H1 (cell line): ENCODE results near the gene P2RX5. TPM values are rescaled to one million over a fixed set of nuclear protein-coding genes. Genes with fewer than 3 reads are reported as not detected.

Experiments
- CTCF ChIA-PET: fragments of 300-600 bp; sonication (Branson Sonifier 250); formaldehyde crosslinking; loops from one replicate; lab custom pipeline; 2021; ENCODE audit not compliant: partially characterized antibody; lab: Charles Lee
- POLR2A ChIA-PET: fragments of 300-600 bp; sonication (Branson Sonifier 250); formaldehyde crosslinking; loops from one replicate; lab custom pipeline; 2021; ENCODE audit warnings: inconsistent platforms; ENCODE audit not compliant: partially characterized antibody; lab: Charles Lee
- DNase-seq, 2 experiments: peaks; one replicate each; pipeline versions ENCODE4 v3.0.0 to v3.0.0-alpha.2; 2010 to 2022; ENCODE audit warnings: low spot score in 2 of 2, low read depth in 1 of 2, mixed read lengths in 1 of 2
- FAIRE-seq: peaks from 2 replicates; lab custom pipeline; 2011; peaks lifted over from hg19 to GRCh38; lab: Jason Lieb, UNC
- H2AFZ ChIP-seq: 2 replicates; pipeline ENCODE4 v1.8.1; 2012; ENCODE audit warnings: low read length, inconsistent platforms
- H2AK5ac ChIP-seq: 2 replicates; pipeline ENCODE4 v1.6.1; 2013; ENCODE audit warnings: low read depth, low read length
- H2BK120ac ChIP-seq: replicated peaks from 2 replicates; pipeline ENCODE3; 2013; ENCODE audit warnings: low read depth, low read length, inconsistent platforms
- H2BK12ac ChIP-seq: 2 replicates; pipeline ENCODE4 v1.6.1; 2013; ENCODE audit warnings: low read depth, low read length
- H2BK15ac ChIP-seq: 2 replicates; pipeline ENCODE4 v1.6.1; 2013; ENCODE audit warnings: low read length
- H2BK20ac ChIP-seq: 2 replicates; pipeline ENCODE4 v1.6.1; 2013; ENCODE audit warnings: low read length
- H2BK5ac ChIP-seq: 2 replicates; pipeline ENCODE4 v1.6.1; 2013; ENCODE audit warnings: low read depth, low read length
- H3K14ac ChIP-seq: 2 replicates; pipeline ENCODE4 v1.6.1; 2013; ENCODE audit warnings: inconsistent platforms; ENCODE audit not compliant: insufficient read length
- H3K18ac ChIP-seq: 2 replicates; pipeline ENCODE4 v1.6.1; 2013; ENCODE audit warnings: low read length; ENCODE audit errors: extremely low read depth
- H3K23ac ChIP-seq: 2 replicates; pipeline ENCODE4 v1.6.1; 2013; ENCODE audit warnings: inconsistent platforms; ENCODE audit not compliant: insufficient read length
- H3K23me2 ChIP-seq: 2 replicates; pipeline ENCODE4 v1.6.1; 2013; ENCODE audit warnings: low read depth, low read length
- H3K27ac ChIP-seq: 2 replicates; pipeline ENCODE4 v1.6.1; 2011; ENCODE audit warnings: low read depth, low read length, inconsistent platforms
- H3K27me3 ChIP-seq, 4 experiments: replicated peaks in 1 of 4; 1 replicate in 1 of 4; 2 replicates in 3 of 4; pipeline versions ENCODE4 v1.6.1 to v1.8.1; 2011 to 2013; ENCODE audit warnings: low read length in 3 of 4, mild to moderate bottlenecking in 3 of 4, inconsistent platforms in 2 of 4, mixed read lengths in 2 of 4, moderate library complexity in 1 of 4; ENCODE audit not compliant: control insufficient read depth in 3 of 4, insufficient read depth in 3 of 4; ENCODE audit errors: extremely low read depth in 1 of 4
- H3K36me3 ChIP-seq, 4 experiments: 2 replicates each; pipeline versions ENCODE4 v1.6.1 to v1.8.1; 2011 to 2013; ENCODE audit warnings: mild to moderate bottlenecking in 4 of 4, low read length in 3 of 4, moderate library complexity in 2 of 4, control low read depth in 1 of 4, inconsistent platforms in 1 of 4; ENCODE audit not compliant: insufficient read depth in 4 of 4, control insufficient read depth in 2 of 4
- H3K4ac ChIP-seq: replicated peaks from 2 replicates; pipeline ENCODE3; 2013; ENCODE audit warnings: low read length, low read depth, mixed read lengths, inconsistent platforms; ENCODE audit not compliant: insufficient read length
- H3K4me1 ChIP-seq, 4 experiments: replicated peaks in 1 of 4; 1 replicate in 1 of 4; 2 replicates in 3 of 4; pipeline versions ENCODE4 v1.6.1 to v1.8.1; 2011 to 2013; ENCODE audit warnings: low read length in 3 of 4, inconsistent platforms in 2 of 4, mixed read lengths in 1 of 4; ENCODE audit not compliant: insufficient read depth in 4 of 4, control insufficient read depth in 3 of 4
- H3K4me2 ChIP-seq, 2 experiments: 2 replicates each; pipeline versions ENCODE4 v1.6.1 to v1.8.1; 2011 to 2013; ENCODE audit warnings: low read depth in 2 of 2, low read length in 2 of 2, control low read depth in 1 of 2, inconsistent platforms in 1 of 2, mild to moderate bottlenecking in 1 of 2; ENCODE audit not compliant: insufficient read depth in 1 of 2
- H3K4me3 ChIP-seq, 4 experiments: fragments of 200-600, 300-600 bp in 1 of 4; sonication (generic), shearing (Covaris generic), sonication (Bioruptor Twin) in 1 of 4; 2 replicates each; pipeline versions ENCODE4 v1.5.1 to v1.8.1; 2011 to 2016; ENCODE audit warnings: low read length in 4 of 4, low read depth in 3 of 4, control low read depth in 2 of 4, inconsistent platforms in 2 of 4, mild to moderate bottlenecking in 2 of 4, mixed read lengths in 1 of 4, moderate library complexity in 1 of 4; ENCODE audit not compliant: insufficient read depth in 2 of 4; ENCODE audit errors: extremely low read depth in 1 of 4
- H3K56ac ChIP-seq: replicated peaks from 2 replicates; pipeline ENCODE3; 2013; ENCODE audit warnings: low read depth, mild to moderate bottlenecking, mixed read lengths, low read length, inconsistent platforms; ENCODE audit not compliant: insufficient read length
- H3K79me1 ChIP-seq: 2 replicates; pipeline ENCODE4 v1.6.1; 2013; ENCODE audit warnings: low read depth, low read length, control low read depth
- H3K79me2 ChIP-seq, 2 experiments: 2 replicates each; pipeline versions ENCODE4 v1.6.1 to v1.8.1; 2012 to 2013; ENCODE audit warnings: low read length in 2 of 2, mild to moderate bottlenecking in 2 of 2, inconsistent platforms in 1 of 2; ENCODE audit not compliant: insufficient read depth in 2 of 2, control insufficient read depth in 1 of 2
- H3K9ac ChIP-seq, 4 experiments: replicated peaks in 1 of 4; 1 replicate in 1 of 4; 2 replicates in 3 of 4; pipeline versions ENCODE4 v1.6.1 to v1.8.1; 2011 to 2013; ENCODE audit warnings: low read depth in 3 of 4, low read length in 3 of 4, control low read depth in 2 of 4, mild to moderate bottlenecking in 2 of 4, moderate library complexity in 2 of 4, inconsistent platforms in 1 of 4; ENCODE audit errors: extremely low read depth in 1 of 4
- H3K9me3 ChIP-seq, 2 experiments: 2 replicates each; pipeline versions ENCODE4 v1.6.1 to v1.8.1; 2012 to 2013; ENCODE audit warnings: mild to moderate bottlenecking in 2 of 2, moderate library complexity in 2 of 2, control low read depth in 1 of 2, inconsistent platforms in 1 of 2, low read depth in 1 of 2, low read length in 1 of 2, mixed read lengths in 1 of 2; ENCODE audit not compliant: insufficient read depth in 2 of 2
- H4K20me1 ChIP-seq, 2 experiments: replicated peaks in 1 of 2; 2 replicates each; pipeline versions ENCODE3 to v1.8.1; 2011 to 2013; ENCODE audit warnings: inconsistent platforms in 2 of 2, low read length in 2 of 2, mild to moderate bottlenecking in 1 of 2; ENCODE audit not compliant: insufficient read depth in 2 of 2, control insufficient read depth in 1 of 2
- H4K5ac ChIP-seq: 2 replicates; pipeline ENCODE4 v1.6.1; 2013; ENCODE audit warnings: low read length, low read depth, mixed read lengths, inconsistent platforms; ENCODE audit not compliant: insufficient read length
- H4K8ac ChIP-seq: 2 replicates; pipeline ENCODE4 v1.8.0; 2013; ENCODE audit warnings: mild to moderate bottlenecking, moderate library complexity, low read length, inconsistent platforms; ENCODE audit not compliant: insufficient read depth; ENCODE audit errors: extremely low read depth
- H4K91ac ChIP-seq: replicated peaks from 2 replicates; pipeline ENCODE3; 2013; ENCODE audit warnings: low read length, mixed read lengths, inconsistent platforms; ENCODE audit not compliant: insufficient read length
- BACH1 ChIP-seq: IDR thresholded peaks from 2 replicates; pipeline ENCODE4 v1.6.1; 2012; ENCODE audit warnings: low read length, improper control_type of control experiment
- CBX8 ChIP-seq: fragments of 300-800, 300-1000 bp; sonication (generic); IDR thresholded peaks from 2 replicates; pipeline ENCODE4 v1.7.1; 2016; ENCODE audit warnings: low read depth, low read length, borderline replicate concordance
- CTBP2 ChIP-seq: IDR thresholded peaks from 2 replicates; pipeline ENCODE4 v1.7.0; 2011; ENCODE audit warnings: borderline replicate concordance, mild to moderate bottlenecking, moderate library complexity, mixed read lengths, low read length; ENCODE audit not compliant: insufficient read depth, insufficient read length
- EZH2 ChIP-seq: fragments of 200-600 bp; sonication (generic); IDR thresholded peaks from 2 replicates; pipeline ENCODE4 v1.7.1; 2012; ENCODE audit warnings: low read depth, mild to moderate bottlenecking, moderate library complexity, low read length, inconsistent platforms; ENCODE audit not compliant: severe bottlenecking
- FOSL1 ChIP-seq: IDR thresholded peaks from 2 replicates; pipeline ENCODE4 v1.6.1; 2011; ENCODE audit warnings: mild to moderate bottlenecking, low read depth, low read length, moderate library complexity; ENCODE audit not compliant: insufficient read depth
- GABPA ChIP-seq: IDR thresholded peaks from 2 replicates; pipeline ENCODE4 v1.6.1; 2011; ENCODE audit warnings: mild to moderate bottlenecking, low read length, moderate library complexity, borderline replicate concordance; ENCODE audit not compliant: insufficient read depth
- HDAC2 ChIP-seq, 2 experiments: fragments of 300-600 bp in 1 of 2; sonication (generic) in 1 of 2; IDR thresholded peaks; 2 replicates each; pipeline ENCODE4 v1.6.1; 2011 to 2012; ENCODE audit warnings: low read depth in 2 of 2, low read length in 2 of 2, mild to moderate bottlenecking in 2 of 2, moderate library complexity in 2 of 2, borderline replicate concordance in 1 of 2, inconsistent platforms in 1 of 2
- HDAC6 ChIP-seq: IDR thresholded peaks from one replicate; pipeline ENCODE4 v1.7.1; 2012; ENCODE audit warnings: low read depth, mild to moderate bottlenecking, inconsistent platforms, low read length, moderate library complexity
- KDM1A ChIP-seq: fragments of 200-600, 300-600 bp; sonication (generic); IDR thresholded peaks from 2 replicates; pipeline ENCODE4 v1.7.1; 2016; ENCODE audit warnings: mild to moderate bottlenecking, low read length, borderline replicate concordance
- MAFK ChIP-seq: IDR thresholded peaks from 2 replicates; pipeline ENCODE4 v1.6.1; 2012; ENCODE audit warnings: low read depth, mild to moderate bottlenecking, improper control_type of control experiment, low read length
- NANOG ChIP-seq: IDR thresholded peaks from 2 replicates; pipeline ENCODE4 v1.6.1; 2011; ENCODE audit warnings: low read length, low read depth, mild to moderate bottlenecking, inconsistent platforms; ENCODE audit not compliant: insufficient read depth, poor library complexity, severe bottlenecking
- RNF2 ChIP-seq: fragments of 200-900, 300-1000 bp; sonication (generic); IDR thresholded peaks from 2 replicates; pipeline ENCODE4 v1.7.1; 2016; ENCODE audit warnings: borderline replicate concordance, low read depth, mild to moderate bottlenecking, antibody characterized with exemption, low read length; ENCODE audit not compliant: poor library complexity, severe bottlenecking; ENCODE audit errors: missing control alignments
- SIRT6 ChIP-seq: IDR thresholded peaks from one replicate; pipeline ENCODE4 v1.7.1; 2012; ENCODE audit warnings: low read length, inconsistent platforms
- WGBS, 2 experiments: shearing (Covaris generic) in 1 of 2; methylation state at CpG; one replicate each; pipeline versions ENCODE4 v1.1.6 to v1.1.7; 2013 to 2015; ENCODE audit warnings: low lambda C conversion rate in 2 of 2, mixed read lengths in 2 of 2, inconsistent platforms in 1 of 2, low coverage in 1 of 2, missing lambda C conversion rate in 1 of 2; ENCODE audit not compliant: insufficient replicate concordance in 2 of 2, insufficient coverage in 1 of 2, insufficient read length in 1 of 2; ENCODE audit errors: extremely low coverage in 1 of 2, missing lambda C conversion rate in 1 of 2; 5-methylcytosine and 5-hydroxymethylcytosine counted together
- polyA plus RNA-seq, 7 experiments: library from polyadenylated mRNA; depleted of rRNA in 3 of 7; stranded (reverse) in 5 of 7; unstranded in 2 of 7; fragments of >200 nt in 5 of 7; fragments of 200-250 nt in 2 of 7; gene quantifications; 1 replicate in 5 of 7; 2 replicates in 1 of 7; 4 replicates in 1 of 7; pipeline versions ENCODE4 v1.2.1 to v1.2.3, GENCODE V29; 2011 to 2013; ENCODE audit warnings: missing spikeins in 2 of 7, mixed read lengths in 2 of 7
- total RNA-seq: library from RNA; stranded (reverse); fragmentation: NEBNext Ultra II Directional; extraction: Animal tissue kit (Norgen Biotek cat#: 25700); gene quantifications from 2 replicates; pipeline ENCODE4 v1.2.1, GENCODE V29; 2021

The P2RX5 gene
- total and polyA plus RNA-seq, 2 of the 8 experiments (the other 6 are each of a cell fraction or from before 2014, with no cell fraction given), result 12.0 to 15.6 TPM

- no peaks in the 10 kb centered on the region for H3K9me3 ChIP-seq
- 89% methylated on average over 4 of the region's 4 CpGs; no CpG with 5 or more reads in 1 of the 2 experiments for WGBS, 2 experiments
- H2AFZ ChIP-seq, result no peak overlapping the region
- H4K5ac ChIP-seq, result no peak overlapping the region
- peaks cover 0 to 8% of the 10 kb centered on the region in 2 experiments for H4K20me1 ChIP-seq
- H2AK5ac ChIP-seq, result no peak overlapping the region
- no peak overlapping the region for H3K9ac ChIP-seq
- no peak overlapping the region for H3K4ac ChIP-seq
- H3K4me1 ChIP-seq, result peaks cover 0 to 14% (median 8%) of the 10 kb centered on the region in 4 experiments; a peak in 5 of 7 replicates
- no peak overlapping the region for H2BK12ac ChIP-seq
- H3K36me3 ChIP-seq, result no peaks in the 10 kb centered on the region
- peaks cover 0 to 22% (median 13%) of the 10 kb centered on the region in 4 experiments; a peak in 6 of 7 replicates for H3K27me3 ChIP-seq
- no peak overlapping the region for H4K8ac ChIP-seq
- H3K4me2 ChIP-seq, result no peak overlapping the region
- H4K91ac ChIP-seq, result no peak overlapping the region
- H3K27ac ChIP-seq, result no peak overlapping the region
- no peaks in the 10 kb centered on the region for H3K79me2 ChIP-seq
- H3K14ac ChIP-seq, result no peak overlapping the region
- H3K23me2 ChIP-seq, result peaks cover 9% of the 10 kb centered on the region; the same call in 1 of the 2 replicates
- H2BK5ac ChIP-seq, result no peak overlapping the region
- H3K56ac ChIP-seq, result no peak overlapping the region
- no peaks in the 10 kb centered on the region for H3K79me1 ChIP-seq
- H3K23ac ChIP-seq, result no peak overlapping the region
- FAIRE-seq (no peak), DNase-seq (no peak)
- no peak overlapping the region for H3K4me3 ChIP-seq
- CTCF ChIA-PET, result interaction anchor here (0.7 to 3.3 kb wide), 5 partner anchors 10 to 43 kb away, joined by 3 to 29 read pairs (median 4); no protein-coding TSS in a partner anchor
- POLR2A ChIA-PET, result no interaction called here
- H2BK120ac ChIP-seq, result no peak overlapping the region
- H2BK20ac ChIP-seq, result no peak overlapping the region
- H3K18ac ChIP-seq, result no peak overlapping the region
- H2BK15ac ChIP-seq, result no peak overlapping the region
- no peak for TF ChIP-seq RNF2
- TF ChIP-seq CTBP2, result no peak
- TF ChIP-seq NANOG, result no peak
- TF ChIP-seq BACH1, result no peak
- TF ChIP-seq CBX8, result no peak
- TF ChIP-seq MAFK, result no peak
- no peak for TF ChIP-seq KDM1A
- no peak for TF ChIP-seq FOSL1
- TF ChIP-seq GABPA, result no peak
- TF ChIP-seq SIRT6, result no peak
- TF ChIP-seq HDAC2 (IDR thresholded peaks at IDR 0.05; ENCODE audit: borderline replicate concordance in 1 of 2, low read depth in 2 of 2, low read length in 2 of 2), result no peak
- no peak for TF ChIP-seq HDAC6
- no peak for TF ChIP-seq EZH2
These were observed 2.8 kb downstream of the P2RX5 start for GRCh38 chr17:3693141-3693540.
